Measurements from ENCODE around the gene NFE2L2. TPM values are rescaled to one million over a fixed set of nuclear protein-coding genes. Genes with fewer than 3 reads are reported as not detected.

NFE2L2 gene
- total RNA-seq, 4 donors from 2014 or later, result 62.0 to 115 (median 72.3) TPM

- DNase-seq (ENCODE audit: extremely low spot score), result peak; percentile 98
- WGBS, result under 1% methylated on average over 42 of the region's 74 CpGs
- peaks cover 42 to 62% (median 57%) of the 10 kb centered on the region in 4 donors for H3K4me1 ChIP-seq
- intact Hi-C loops (cut with DNase I), result loop anchor here (1.0 to 5.0 kb wide), 2 partner anchors 46 to 52 kb away; no protein-coding TSS in a partner anchor
- no peaks in the 10 kb centered on the region for H3K27me3 ChIP-seq
- H3K27ac ChIP-seq (replicated peaks in 1 of 4), result peak overlapping the region; percentile 99 to 100 (median 99)
- TF ChIP-seq EP300 (IDR thresholded peaks at IDR 0.05), result no peak
- no peak for TF ChIP-seq POLR2A (IDR thresholded peaks at IDR 0.05; ENCODE audit: low read depth)
- TF ChIP-seq POLR2AphosphoS5 (IDR thresholded peaks at IDR 0.05), result peak in 1 of 2 donors; percentile 82
- TF ChIP-seq CTCF (IDR thresholded peaks at IDR 0.05), result peak in 1 of 3 experiments; percentile 15
- H3K36me3 ChIP-seq, result peaks cover 22 to 34% (median 22%) of the 10 kb centered on the region in 4 donors
- peak overlapping the region; percentile 84 to 91 (median 90) for H3K4me3 ChIP-seq
- no peaks in the 10 kb centered on the region for H3K9me3 ChIP-seq
These were observed 51.4 kb downstream of the NFE2L2 start for GRCh38 chr2:177212891-177213856.

GRCh38 chr2:177212106-177212890 is 52.2 kb downstream of the NFE2L2 start, which contains the start of gene HNRNPA3:
HNRNPA3 (plus strand) TSS chr2:177212794; CDS start chr2:177212800, 6 bp downstream.
- Histone ChIP-seq H3K9me3 (no peaks in the 10 kb centered on the region), H3K4me1 (peaks cover 39 to 53% (median 50%) of the 10 kb centered on the region in 4 donors)
- 0% methylated on average over 24 of the region's 74 CpGs for WGBS

GRCh38 chr2:177211576-177212105 is 52.9 kb downstream of the NFE2L2 start:
- H3K27me3 ChIP-seq, result no peaks in the 10 kb centered on the region
- H3K4me1 ChIP-seq, result peaks cover 36 to 47% (median 44%) of the 10 kb centered on the region in 4 donors
- TF ChIP-seq EP300 (IDR thresholded peaks at IDR 0.05), result no peak
- TF ChIP-seq POLR2A (IDR thresholded peaks at IDR 0.05; ENCODE audit: low read depth), result no peak
- no peak for TF ChIP-seq CTCF (IDR thresholded peaks at IDR 0.05)
- no peak for TF ChIP-seq POLR2AphosphoS5 (IDR thresholded peaks at IDR 0.05)
- peaks cover 6 to 19% (median 7%) of the 10 kb centered on the region in 4 donors for H3K36me3 ChIP-seq
- no peak for DNase-seq (ENCODE audit: extremely low spot score)
- 8% methylated on average over 6 of the region's 6 CpGs for WGBS
- intact Hi-C loops (cut with DNase I), result loop anchor here (1.0 to 5.0 kb wide), 2 partner anchors 44 to 54 kb away; no protein-coding TSS in a partner anchor
- no peaks in the 10 kb centered on the region for H3K9me3 ChIP-seq
- H3K27ac ChIP-seq (replicated peaks in 1 of 4), result peak overlapping the region; percentile 94 to 99 (median 99)
- peak overlapping the region; percentile 84 to 91 (median 90) for H3K4me3 ChIP-seq

More at GRCh38 chr2:177212106-177212890, 52.2 kb downstream of the NFE2L2 start, which contains the start of gene HNRNPA3:
- Histone ChIP-seq H3K36me3 (peaks cover 13 to 26% (median 13%) of the 10 kb centered on the region in 4 donors), H3K27ac (replicated peaks in 1 of 4) (peak within 1 kb of the TSS; percentile 99 to 100 (median 99)), H3K4me3 (peak within 1 kb of the TSS; percentile 84 to 91 (median 90)), H3K27me3 (no peaks in the 10 kb centered on the region)
- intact Hi-C loops (cut with DNase I), result loop anchor here (1.0 to 5.0 kb wide), 2 partner anchors 45 to 53 kb away; no protein-coding TSS in a partner anchor
- DNase-seq (ENCODE audit: extremely low spot score), result peak; percentile 100
- TF ChIP-seq POLR2AphosphoS5 (IDR thresholded peaks at IDR 0.05) (peak; percentile 94 to 100), EP300 (IDR thresholded peaks at IDR 0.05) (peak; percentile 65), POLR2A (IDR thresholded peaks at IDR 0.05; ENCODE audit: low read depth) (peak; percentile 85), CTCF (IDR thresholded peaks at IDR 0.05) (peak; percentile 15 to 41 (median 24))

GRCh38 chr2:177211169-177211568 is 53.4 kb downstream of the NFE2L2 start:
- TF ChIP-seq POLR2A (IDR thresholded peaks at IDR 0.05; ENCODE audit: low read depth), result no peak
- no peak for TF ChIP-seq EP300 (IDR thresholded peaks at IDR 0.05)
- no peak for TF ChIP-seq CTCF (IDR thresholded peaks at IDR 0.05)
- no peak for TF ChIP-seq POLR2AphosphoS5 (IDR thresholded peaks at IDR 0.05)
- intact Hi-C loops (cut with DNase I), result loop anchor here (5.0 kb wide), 1 partner anchor 44 kb away; no protein-coding TSS in a partner anchor
- WGBS, result 60% methylated on average over 7 of the region's 7 CpGs
- Histone ChIP-seq H3K4me3 (peak overlapping the region; percentile 84 to 91 (median 90)), H3K36me3 (peaks cover 2 to 14% (median 2%) of the 10 kb centered on the region in 4 donors), H3K9me3 (no peaks in the 10 kb centered on the region), H3K27ac (replicated peaks in 1 of 4) (peak overlapping the region; percentile 94 to 99 (median 99)), H3K4me1 (peaks cover 33 to 42% (median 39%) of the 10 kb centered on the region in 4 donors), H3K27me3 (no peaks in the 10 kb centered on the region)
- no peak for DNase-seq (ENCODE audit: extremely low spot score)

Data from esophagus muscularis mucosa (tissue), 4 donors.